GM18508 (cell line): ENCODE data around the gene MAB21L4.

ENCODE experiments used
- ATAC-seq: cut with Tn5 transposase; IDR thresholded peaks from one replicate; pipeline ENCODE4 v1.9.1; 2021; ENCODE audit warnings: moderate number of reproducible peaks; ENCODE audit not compliant: insufficient read depth, unreplicated experiment

MAB21L4 gene

GRCh38 chr2:240869109-240869955 is 26.6 kb downstream of the MAB21L4 start:
- no peak for ATAC-seq

- ATAC-seq, result no peak
Observed at GRCh38 chr2:240868286-240869108, 27.5 kb downstream of the MAB21L4 start, which contains the start of gene AGXT. TSS of gene AGXT (plus strand) at chr2:240868824. CDS start at chr2:240868866, 42 bp downstream.

- no peak for ATAC-seq
Observed at GRCh38 chr2:240865391-240865790, 30.6 kb downstream of the MAB21L4 start.

- no peak for ATAC-seq
Observed at GRCh38 chr2:240864475-240864874, 31.5 kb downstream of the MAB21L4 start.

- ATAC-seq, result no peak
Observed at GRCh38 chr2:240861547-240861946, 34.4 kb downstream of the MAB21L4 start.

- ATAC-seq, result no peak
Observed at GRCh38 chr2:240858871-240859270, 37.1 kb downstream of the MAB21L4 start.

GRCh38 chr2:240858321-240858720 is 37.6 kb downstream of the MAB21L4 start:
- no peak for ATAC-seq

- ATAC-seq, result no peak
Observed at GRCh38 chr2:240857039-240858008, 38.6 kb downstream of the MAB21L4 start.

GRCh38 chr2:240856151-240856980 is 39.6 kb downstream of the MAB21L4 start:
- ATAC-seq, result no peak

- ATAC-seq, result no peak
Observed at GRCh38 chr2:240855670-240856069, 40.3 kb downstream of the MAB21L4 start.

- ATAC-seq, result no peak
Observed at GRCh38 chr2:240852671-240853314, 43.2 kb downstream of the MAB21L4 start.

- no peak for ATAC-seq
Observed at GRCh38 chr2:240851078-240851991, 44.6 kb downstream of the MAB21L4 start.

- no peak for ATAC-seq
Observed at GRCh38 chr2:240850756-240851077, 45.2 kb downstream of the MAB21L4 start.

- no peak for ATAC-seq
Observed at GRCh38 chr2:240850026-240850425, 45.9 kb downstream of the MAB21L4 start.

- ATAC-seq, result no peak
Observed at GRCh38 chr2:240848900-240849680, 46.9 kb downstream of the MAB21L4 start.

GRCh38 chr2:240847817-240848216 is 48.1 kb downstream of the MAB21L4 start:
- ATAC-seq, result no peak
